ENCODE measurements around the gene PHYH. TPM values are rescaled to one million over a fixed set of nuclear protein-coding genes. Genes with fewer than 3 reads are reported as not detected.

Gene PHYH
- 6.3 TPM for polyA plus RNA-seq (2012; ENCODE audit: missing spikeins)

DNA sequence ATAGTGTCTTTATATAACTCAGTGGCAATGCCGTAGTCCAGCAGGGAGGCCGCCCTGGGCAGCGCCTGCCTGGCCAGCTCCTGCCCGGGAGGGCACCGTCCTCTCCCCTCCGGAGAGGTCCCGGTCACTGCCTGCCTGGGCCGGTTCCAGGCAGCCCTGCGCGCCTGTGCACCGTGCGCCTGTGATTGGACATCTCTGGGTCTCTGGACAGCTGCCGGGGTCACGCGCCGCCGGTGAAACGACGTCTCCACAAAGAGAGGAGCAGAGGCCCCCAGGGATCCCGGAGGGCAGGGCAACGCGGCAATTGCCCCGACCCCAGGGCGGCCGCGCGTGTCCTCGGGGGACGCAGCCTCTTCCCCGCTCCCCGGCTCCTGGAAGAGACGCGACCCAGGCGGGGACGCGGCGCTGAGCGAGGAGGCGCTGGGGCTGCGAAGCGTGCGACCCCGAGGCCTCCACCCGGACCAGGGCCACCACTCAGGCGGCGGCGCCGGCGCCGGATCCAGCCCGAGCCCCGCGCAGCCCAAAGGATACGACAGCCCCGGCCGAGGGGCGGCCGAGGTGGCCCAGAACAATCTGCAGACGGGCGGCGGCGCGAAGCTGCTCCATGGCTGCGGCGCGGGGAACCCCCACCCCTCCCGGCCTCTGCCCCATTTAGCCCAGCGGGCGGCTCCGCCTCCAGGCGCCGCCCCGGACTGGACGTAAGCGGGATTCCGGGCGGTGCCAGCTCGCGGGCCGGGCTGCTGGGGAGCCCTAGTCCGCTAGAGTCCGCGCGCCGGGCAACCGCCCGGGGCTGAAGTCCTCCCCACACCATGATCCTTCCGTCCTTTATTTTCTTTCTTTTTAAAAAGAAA lies at the start of gene PHYH:
Gene PHYH, minus strand, starts transcription at position 628 of the 851 bp plus-strand sequence. Its CDS starts 22 bp downstream, at position 606.
- DNase-seq (ENCODE audit: insufficient read length) (peak; percentile 73), FAIRE-seq (peak; percentile 89)
- TF ChIP-seq TAF1 (IDR thresholded peaks at IDR 0.05; ENCODE audit: borderline replicate concordance, low read depth, low read length) (no peak), POLR2A (IDR thresholded peaks at IDR 0.05; ENCODE audit: low read depth, low read length) (peak; percentile 46; the same call in 1 of the 2 replicates), POLR2AphosphoS5 (IDR thresholded peaks at IDR 0.05; ENCODE audit: low read depth, low read length) (no peak)

DNA sequence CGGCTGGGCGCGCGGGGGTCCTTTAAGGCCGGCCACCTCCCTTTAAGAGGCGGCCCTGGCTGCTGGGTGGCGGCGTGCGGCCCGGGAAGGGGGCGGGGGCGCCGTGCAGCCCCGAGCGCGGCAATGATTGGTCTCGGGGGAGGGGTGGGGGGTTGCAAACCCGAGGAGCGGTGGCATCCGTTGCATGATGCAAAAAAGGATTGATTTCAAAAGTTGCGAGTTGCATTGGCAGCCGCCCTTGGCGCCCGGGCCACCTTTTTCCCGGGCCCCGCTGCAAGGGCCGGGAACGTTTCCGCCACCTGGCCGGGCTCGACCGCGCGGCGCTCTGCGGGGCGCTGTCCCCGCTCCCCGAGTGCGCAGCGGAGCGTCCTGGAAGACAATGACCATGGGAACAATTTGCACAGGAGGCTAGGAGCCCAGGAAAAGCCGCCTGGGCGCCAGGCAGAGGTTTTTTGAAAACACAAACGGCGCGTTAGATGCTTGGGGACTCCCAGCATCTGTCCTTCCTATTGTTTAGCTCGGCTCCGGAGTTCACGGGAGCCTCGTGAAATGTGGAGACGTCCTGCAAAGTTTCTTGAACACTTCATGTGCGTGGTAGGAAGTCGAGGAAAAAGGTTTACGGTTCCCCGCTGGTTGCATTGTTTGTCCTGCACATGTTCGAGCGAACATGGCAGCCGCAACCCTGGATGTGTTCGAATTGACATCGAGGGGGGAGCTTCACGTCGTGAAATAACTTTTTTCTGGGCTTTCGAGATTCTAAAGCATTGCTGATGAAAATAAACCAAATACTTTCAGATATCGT lies 48.6 kb upstream of the PHYH start, which contains the start of gene SEPHS1:
Gene SEPHS1, minus strand, starts transcription at position 78 of the 802 bp plus-strand sequence. CDS start 3,343 bp downstream, outside the sequence.
- FAIRE-seq (peak; percentile 81), DNase-seq (ENCODE audit: insufficient read length) (peak; percentile 73)
- TF ChIP-seq POLR2A (IDR thresholded peaks at IDR 0.05; ENCODE audit: low read depth, low read length) (peak; percentile 62), POLR2AphosphoS5 (IDR thresholded peaks at IDR 0.05; ENCODE audit: low read depth, low read length) (peak; percentile 71), TAF1 (IDR thresholded peaks at IDR 0.05; ENCODE audit: borderline replicate concordance, low read depth, low read length) (peak; percentile 61; the same call in 1 of the 2 replicates)

DNA sequence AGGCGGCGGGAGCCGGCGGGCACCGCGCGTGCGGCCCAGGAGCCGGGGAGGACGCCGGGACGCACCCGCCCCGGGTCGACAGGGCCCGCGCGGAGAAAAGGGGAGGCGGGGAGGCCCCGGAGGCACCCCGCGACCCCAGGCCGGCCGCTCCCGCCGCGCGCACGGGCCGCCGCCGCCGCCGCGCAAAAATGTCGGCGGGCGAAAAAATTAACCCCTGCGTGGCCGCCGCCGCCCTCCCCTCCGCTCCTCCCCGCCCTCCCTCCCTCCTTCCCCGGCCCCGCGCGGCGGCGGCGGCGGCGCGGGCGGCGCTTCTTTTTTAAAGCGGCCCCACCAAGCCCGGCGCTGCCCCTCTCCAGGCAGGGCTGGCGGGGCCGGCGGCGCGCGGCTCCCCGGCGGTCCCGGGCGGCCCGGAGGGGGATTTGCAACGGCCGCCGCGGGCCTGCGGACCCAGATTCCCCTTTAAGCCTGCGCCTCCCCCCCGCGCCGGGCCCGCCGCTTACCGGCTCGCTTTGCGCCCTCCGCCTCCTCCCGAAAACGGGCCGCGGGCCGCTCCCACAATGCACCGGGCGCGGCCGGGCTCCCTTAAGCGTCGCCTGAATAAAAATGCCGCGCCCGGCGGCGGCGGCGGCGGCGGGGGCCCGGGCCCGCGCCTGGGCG lies 47.8 kb upstream of the PHYH start:
- no peak for TF ChIP-seq POLR2AphosphoS5 (IDR thresholded peaks at IDR 0.05; ENCODE audit: low read depth, low read length)
- no peak for TF ChIP-seq TAF1 (IDR thresholded peaks at IDR 0.05; ENCODE audit: borderline replicate concordance, low read depth, low read length)
- no peak for TF ChIP-seq POLR2A (IDR thresholded peaks at IDR 0.05; ENCODE audit: low read depth, low read length)
- DNase-seq (ENCODE audit: insufficient read length) (peak; percentile 67), FAIRE-seq (no peak)

DNA sequence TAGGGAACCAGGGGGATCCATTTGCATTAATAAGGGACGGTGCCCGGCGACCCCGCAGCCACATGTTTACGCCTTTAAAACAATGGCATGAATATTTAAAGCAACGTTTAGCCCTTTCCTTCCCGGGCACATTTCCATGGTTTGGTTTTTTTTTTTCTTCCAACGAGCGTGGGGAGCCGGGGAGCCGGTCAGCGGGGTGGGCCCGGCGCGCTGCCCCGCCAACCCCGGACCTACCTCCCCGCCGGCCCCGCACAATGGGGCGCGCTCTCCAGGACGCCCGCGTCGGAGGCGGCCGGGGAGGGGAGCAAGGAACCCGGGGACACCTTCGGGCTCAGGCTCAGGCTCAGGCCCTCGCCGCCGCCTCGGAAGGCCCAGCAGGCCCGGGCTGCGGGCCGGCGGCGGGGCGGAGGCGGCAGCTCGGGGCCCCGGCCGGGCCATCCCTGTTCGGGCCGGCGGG lies 47.2 kb upstream of the PHYH start:
- TF ChIP-seq TAF1 (IDR thresholded peaks at IDR 0.05; ENCODE audit: borderline replicate concordance, low read depth, low read length) (no peak), POLR2A (IDR thresholded peaks at IDR 0.05; ENCODE audit: low read depth, low read length) (no peak), POLR2AphosphoS5 (IDR thresholded peaks at IDR 0.05; ENCODE audit: low read depth, low read length) (no peak)
- no peak for DNase-seq (ENCODE audit: insufficient read length)
- no peak for FAIRE-seq

DNA sequence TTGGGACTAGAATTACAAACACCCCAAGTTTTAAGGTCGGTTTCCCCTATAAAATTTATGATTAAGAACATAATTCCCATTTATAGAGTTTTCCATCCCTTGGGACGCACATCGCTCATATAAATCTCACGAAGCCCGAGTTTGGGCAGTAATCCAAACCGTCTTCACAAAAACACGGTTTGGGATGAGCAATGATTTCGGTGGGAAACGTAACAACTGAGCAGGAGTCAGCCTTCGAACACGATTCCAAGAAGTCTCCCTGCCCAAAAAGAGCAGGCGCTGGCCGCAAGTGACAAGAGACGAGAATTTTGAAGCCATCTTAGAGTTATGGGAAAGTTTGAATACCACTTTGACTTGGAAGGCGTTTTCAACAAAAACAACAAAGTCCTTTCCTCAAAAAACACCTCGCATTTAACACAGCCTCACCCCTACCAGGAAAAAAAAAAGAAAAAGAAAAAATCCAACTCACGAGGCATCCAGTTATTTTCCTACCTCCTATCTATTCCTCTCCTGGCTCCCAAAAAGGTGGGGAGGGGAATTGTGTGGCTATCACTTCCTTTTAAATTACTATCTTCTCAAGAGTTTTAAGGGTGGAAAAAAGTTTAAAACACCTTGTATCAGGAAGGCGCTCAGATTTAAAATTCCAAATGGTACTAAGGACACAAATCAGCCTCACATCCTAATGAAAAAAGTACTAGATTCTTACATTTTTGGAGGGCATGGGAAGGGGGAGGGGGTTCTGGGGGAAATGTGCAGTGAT lies 46.6 kb upstream of the PHYH start:
- TF ChIP-seq POLR2AphosphoS5 (IDR thresholded peaks at IDR 0.05; ENCODE audit: low read depth, low read length): no peak
- no peak for TF ChIP-seq POLR2A (IDR thresholded peaks at IDR 0.05; ENCODE audit: low read depth, low read length)
- no peak for TF ChIP-seq TAF1 (IDR thresholded peaks at IDR 0.05; ENCODE audit: borderline replicate concordance, low read depth, low read length)
- FAIRE-seq: no peak
- DNase-seq (ENCODE audit: insufficient read length): no peak

DNA sequence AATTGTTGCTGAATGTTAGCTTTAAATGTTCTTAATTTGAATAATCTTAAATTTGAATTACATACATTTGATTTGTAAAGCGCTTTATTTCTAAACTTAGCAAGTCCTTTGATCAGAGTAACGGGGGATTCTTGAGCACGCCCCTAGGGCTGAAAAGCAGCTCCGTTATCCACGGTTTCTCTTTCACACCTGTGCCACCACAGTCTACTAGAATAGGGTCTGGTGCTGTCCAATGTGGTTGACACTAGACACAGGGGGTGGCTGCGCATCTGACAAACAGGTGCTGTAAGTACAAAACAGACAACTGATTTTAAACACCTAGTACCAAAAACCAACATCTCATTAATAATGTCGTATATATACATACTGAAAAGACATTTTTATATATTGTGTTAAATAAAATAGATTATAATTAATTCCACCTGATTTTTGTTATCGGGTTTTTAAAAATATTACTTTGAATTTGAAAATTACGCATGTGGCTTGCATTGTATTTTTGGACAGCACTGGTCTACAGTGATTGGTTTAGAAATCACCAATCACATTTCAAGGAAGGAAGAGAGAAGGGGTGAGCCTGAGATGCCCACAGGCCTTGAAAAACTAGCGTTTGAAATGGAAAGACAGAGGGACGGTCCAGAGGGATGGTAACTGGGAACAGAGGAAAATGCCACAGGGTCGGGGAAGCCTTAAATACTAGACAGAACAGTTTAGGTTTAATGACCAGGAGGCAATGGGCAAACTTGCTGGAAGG lies 40.9 kb upstream of the PHYH start:
- DNase-seq (ENCODE audit: insufficient read length) (no peak), FAIRE-seq (no peak)
- TF ChIP-seq TAF1 (IDR thresholded peaks at IDR 0.05; ENCODE audit: borderline replicate concordance, low read depth, low read length): no peak
- TF ChIP-seq POLR2A (IDR thresholded peaks at IDR 0.05; ENCODE audit: low read depth, low read length): no peak
- TF ChIP-seq POLR2AphosphoS5 (IDR thresholded peaks at IDR 0.05; ENCODE audit: low read depth, low read length): no peak

DNA sequence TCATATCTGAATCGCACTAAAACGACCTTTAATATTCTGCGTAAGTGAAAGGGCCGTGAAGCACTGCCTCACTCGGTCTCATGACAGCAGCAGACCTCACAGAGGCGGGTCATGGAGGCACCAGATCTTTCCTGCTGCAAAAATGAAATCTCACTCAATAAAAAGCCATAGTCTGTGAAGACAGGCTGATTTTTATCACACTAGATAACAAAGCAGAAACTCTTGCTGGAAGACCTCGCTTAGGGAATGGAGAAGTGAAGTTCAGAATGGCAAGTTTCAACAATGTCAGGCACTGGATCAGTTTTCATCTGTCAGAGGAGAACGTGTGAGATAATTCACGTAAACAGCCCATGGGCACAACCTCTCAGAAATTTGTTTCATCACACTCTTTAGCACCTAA lies 40.2 kb upstream of the PHYH start:
- TF ChIP-seq POLR2AphosphoS5 (IDR thresholded peaks at IDR 0.05; ENCODE audit: low read depth, low read length) (no peak), POLR2A (IDR thresholded peaks at IDR 0.05; ENCODE audit: low read depth, low read length) (no peak), TAF1 (IDR thresholded peaks at IDR 0.05; ENCODE audit: borderline replicate concordance, low read depth, low read length) (no peak)
- FAIRE-seq (no peak), DNase-seq (ENCODE audit: insufficient read length) (no peak)

DNA sequence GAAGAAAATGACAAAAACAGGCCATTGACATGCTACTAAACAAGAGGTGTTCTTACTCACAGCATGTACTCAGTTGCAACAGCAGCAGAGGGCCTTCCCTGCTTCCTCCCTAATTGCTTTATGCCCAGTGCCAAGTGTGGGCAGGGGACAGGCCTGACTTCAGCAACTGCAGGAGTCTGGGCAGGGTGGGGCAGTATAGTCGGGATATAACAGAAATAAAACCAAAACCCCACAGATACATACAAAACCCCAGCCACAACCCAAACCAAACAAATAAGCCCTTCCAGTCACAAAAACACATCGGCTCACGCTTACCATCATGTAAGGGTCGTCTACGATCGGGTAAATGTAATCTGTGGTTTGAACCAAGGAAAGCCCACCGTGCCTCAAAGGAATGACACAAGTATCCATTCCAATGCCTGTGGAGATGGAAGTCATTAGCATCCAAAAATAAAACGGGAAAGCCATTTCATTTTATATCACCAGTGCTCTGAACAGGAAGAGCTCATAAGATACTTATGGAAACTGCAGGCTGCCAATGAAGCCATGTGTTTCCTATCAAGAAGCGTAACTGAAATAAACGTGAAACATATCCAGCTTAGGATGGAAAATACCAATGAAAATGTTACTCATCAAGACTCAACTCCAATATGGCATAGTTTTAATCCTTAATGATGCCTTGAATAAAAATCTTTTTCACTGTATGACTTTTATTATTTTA lies 38.7 kb upstream of the PHYH start:
- FAIRE-seq: no peak

DNA sequence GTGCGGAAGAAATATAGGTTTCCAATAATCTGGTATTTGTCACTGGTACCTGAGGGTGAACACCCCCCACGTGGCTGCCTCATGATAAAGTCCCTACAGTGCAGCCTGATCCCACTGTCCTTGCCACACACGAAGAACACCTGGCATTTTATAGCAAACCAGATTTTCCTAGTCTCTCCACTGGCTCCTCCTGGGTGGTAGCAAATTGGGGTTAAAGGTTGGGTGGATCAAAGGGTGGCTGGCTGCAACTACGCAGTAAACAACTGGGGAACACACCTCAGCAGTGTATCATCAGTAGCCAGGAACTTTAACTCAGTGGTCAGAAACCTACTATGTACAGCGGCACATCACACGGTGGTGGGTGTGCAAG lies 37.9 kb upstream of the PHYH start:
- no peak for TF ChIP-seq TAF1 (IDR thresholded peaks at IDR 0.05; ENCODE audit: borderline replicate concordance, low read depth, low read length)
- no peak for TF ChIP-seq POLR2A (IDR thresholded peaks at IDR 0.05; ENCODE audit: low read depth, low read length)
- TF ChIP-seq POLR2AphosphoS5 (IDR thresholded peaks at IDR 0.05; ENCODE audit: low read depth, low read length): no peak
- FAIRE-seq: no peak
- DNase-seq (ENCODE audit: insufficient read length): no peak

More for the DNA sequence above, 38.7 kb upstream of the PHYH start:
- TF ChIP-seq POLR2A (IDR thresholded peaks at IDR 0.05; ENCODE audit: low read depth, low read length) (no peak), POLR2AphosphoS5 (IDR thresholded peaks at IDR 0.05; ENCODE audit: low read depth, low read length) (no peak), TAF1 (IDR thresholded peaks at IDR 0.05; ENCODE audit: borderline replicate concordance, low read depth, low read length) (no peak)
- no peak for DNase-seq (ENCODE audit: insufficient read length)

All from GM12892 (cell line).